ENCODE results near the gene OR5AP2.
"Not testable (repeated sequence)": the region's sequence is repeated elsewhere in the genome, so short reads cannot be mapped to it uniquely, and the experiment has no call there.

OR5AP2 gene

GRCh38 chr11:56642339-56642738 is at the start of gene OR5AP2:
Gene OR5AP2 (minus strand): TSS chr11:56642439. CDS start chr11:56642439, 0 bp downstream.
- DNase-seq: no peak
- H3K4me3 Mint-ChIP-seq: no peak within 1 kb of the TSS
- H3K27ac Mint-ChIP-seq: no peak within 1 kb of the TSS
- H3K4me1 Mint-ChIP-seq: no peaks in the 10 kb centered on the region
- H3K9me3 Mint-ChIP-seq: peaks cover 7% of the 10 kb centered on the region
- no peaks in the 10 kb centered on the region for H3K36me3 Mint-ChIP-seq
- no peaks in the 10 kb centered on the region for H3K27me3 Mint-ChIP-seq
- CTCF ChIA-PET: no interaction called here

GRCh38 chr11:56691179-56691578 is 48.9 kb upstream of the OR5AP2 start:
- H3K36me3 Mint-ChIP-seq, DNase-seq, H3K4me1 Mint-ChIP-seq, H3K9me3 Mint-ChIP-seq, H3K27me3 Mint-ChIP-seq, CTCF ChIA-PET, H3K27ac Mint-ChIP-seq, H3K4me3 Mint-ChIP-seq: not testable (repeated sequence)

DNA sequence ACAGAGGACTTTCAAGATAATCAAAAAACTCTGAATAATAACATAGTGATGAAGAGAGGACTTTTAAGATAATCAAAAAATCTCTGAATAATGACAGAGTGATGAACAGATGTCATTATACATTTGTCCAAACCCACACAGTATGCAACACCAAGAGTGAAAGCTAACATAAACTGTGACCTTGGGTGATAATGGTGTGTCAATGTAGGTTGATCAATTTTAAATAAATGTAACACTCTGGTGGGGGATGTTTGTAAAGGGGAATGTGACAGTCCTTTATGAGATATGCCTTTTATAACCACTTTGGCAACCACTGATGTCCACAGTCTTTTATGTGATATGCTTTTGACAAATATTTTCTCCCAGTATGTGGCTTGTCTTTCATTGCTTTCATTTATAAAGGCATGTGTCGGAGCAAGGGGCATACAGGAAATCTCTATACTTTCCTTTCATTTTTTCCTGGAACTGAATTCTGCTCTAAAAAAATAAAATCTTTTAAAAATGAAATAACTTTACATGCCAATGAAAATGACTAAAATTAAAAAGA is 46.4 kb upstream of the OR5AP2 start:
- Mint-ChIP-seq H3K9me3 (peaks cover 3% of the 10 kb centered on the region), H3K4me1 (no peaks in the 10 kb centered on the region)

DNA sequence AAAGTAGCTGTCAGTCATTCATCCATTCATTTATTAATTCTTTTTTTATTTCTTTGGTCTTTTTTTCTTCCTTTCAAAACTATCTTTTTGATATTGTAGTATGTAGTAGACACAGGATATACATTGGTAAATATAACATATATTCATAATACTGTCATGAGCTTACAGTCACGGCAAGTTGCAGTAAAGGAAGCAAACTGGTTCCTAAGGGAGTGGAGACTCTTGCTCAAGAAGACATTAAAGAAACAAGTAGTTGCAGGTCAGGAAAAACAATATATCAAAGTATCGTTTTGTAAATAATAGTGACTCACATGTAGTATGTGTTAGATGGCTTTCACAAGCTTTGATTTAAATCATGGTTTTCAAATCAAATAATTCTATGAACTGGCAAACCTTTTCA is 28.7 kb upstream of the OR5AP2 start:
- no peaks in the 10 kb centered on the region for H3K4me1 Mint-ChIP-seq
- DNase-seq: no peak
- CTCF ChIA-PET: no interaction called here
- H3K36me3 Mint-ChIP-seq: no peaks in the 10 kb centered on the region
- H3K27me3 Mint-ChIP-seq: no peaks in the 10 kb centered on the region
- no peak overlapping the region for H3K4me3 Mint-ChIP-seq
- no peak overlapping the region for H3K27ac Mint-ChIP-seq
- H3K9me3 Mint-ChIP-seq: peaks cover 2% of the 10 kb centered on the region

More for the DNA sequence above, 46.4 kb upstream of the OR5AP2 start:
- CTCF ChIA-PET: no interaction called here
- no peaks in the 10 kb centered on the region for H3K36me3 Mint-ChIP-seq
- no peaks in the 10 kb centered on the region for H3K27me3 Mint-ChIP-seq
- DNase-seq: no peak
- no peak overlapping the region for H3K4me3 Mint-ChIP-seq
- no peak overlapping the region for H3K27ac Mint-ChIP-seq

- no peak for DNase-seq
- no peaks in the 10 kb centered on the region for H3K27me3 Mint-ChIP-seq
- H3K27ac Mint-ChIP-seq: no peak within 1 kb of the TSS
- H3K36me3 Mint-ChIP-seq: no peaks in the 10 kb centered on the region
- no peak within 1 kb of the TSS for H3K4me3 Mint-ChIP-seq
- CTCF ChIA-PET: no interaction called here
- peaks cover 4% of the 10 kb centered on the region for H3K9me3 Mint-ChIP-seq
- H3K4me1 Mint-ChIP-seq: no peaks in the 10 kb centered on the region
Measured at GRCh38 chr11:56663386-56663785, 21.1 kb upstream of the OR5AP2 start, which contains the start of gene OR5AR1. Gene OR5AR1 (plus strand): TSS chr11:56663686. CDS start chr11:56663686, 0 bp downstream.

- no peak overlapping the region for H3K27ac Mint-ChIP-seq
- peaks cover 12% of the 10 kb centered on the region for H3K9me3 Mint-ChIP-seq
- no peaks in the 10 kb centered on the region for H3K27me3 Mint-ChIP-seq
- H3K4me3 Mint-ChIP-seq: no peak overlapping the region
- H3K36me3 Mint-ChIP-seq: no peaks in the 10 kb centered on the region
- CTCF ChIA-PET: no interaction called here
- DNase-seq: no peak
- no peaks in the 10 kb centered on the region for H3K4me1 Mint-ChIP-seq
Measured at GRCh38 chr11:56659755-56660154, 17.5 kb upstream of the OR5AP2 start.

- Mint-ChIP-seq H3K4me3 (no peak overlapping the region), H3K4me1 (no peaks in the 10 kb centered on the region), H3K36me3 (no peaks in the 10 kb centered on the region), H3K27me3 (no peaks in the 10 kb centered on the region), H3K9me3 (peaks cover 7% of the 10 kb centered on the region), H3K27ac (no peak overlapping the region)
- CTCF ChIA-PET: no interaction called here
- no peak for DNase-seq
Measured at GRCh38 chr11:56637500-56637899, 4.7 kb downstream of the OR5AP2 start.

- no peak overlapping the region for H3K4me3 Mint-ChIP-seq
Measured at GRCh38 chr11:56636861-56637260, 5.4 kb downstream of the OR5AP2 start.

DNA sequence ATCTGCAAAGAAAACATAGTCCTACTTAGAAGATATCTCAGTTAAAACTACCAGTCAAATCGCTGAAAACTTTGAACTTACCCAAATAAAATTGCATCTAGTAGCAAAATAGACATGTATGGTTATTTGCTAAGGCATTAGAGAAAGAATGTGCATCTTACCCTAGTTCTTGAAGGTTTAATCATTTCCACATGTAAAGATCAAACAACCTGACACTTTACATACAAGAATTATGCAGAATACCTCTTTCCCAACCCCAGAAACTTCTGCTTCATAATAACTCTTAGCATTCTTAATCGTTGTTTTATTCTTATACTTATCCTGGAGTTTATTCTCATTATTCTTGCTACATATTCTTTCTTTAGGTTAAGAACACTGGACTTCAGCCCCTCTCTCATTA is 9.9 kb downstream of the OR5AP2 start:
- H3K4me1 Mint-ChIP-seq: no peaks in the 10 kb centered on the region
- DNase-seq: no peak
- no peak overlapping the region for H3K4me3 Mint-ChIP-seq
- no peaks in the 10 kb centered on the region for H3K36me3 Mint-ChIP-seq
- no peak overlapping the region for H3K27ac Mint-ChIP-seq
- CTCF ChIA-PET: no interaction called here
- no peaks in the 10 kb centered on the region for H3K27me3 Mint-ChIP-seq
- H3K9me3 Mint-ChIP-seq: no peaks in the 10 kb centered on the region

More at GRCh38 chr11:56636861-56637260, 5.4 kb downstream of the OR5AP2 start:
- CTCF ChIA-PET: no interaction called here
- no peak overlapping the region for H3K27ac Mint-ChIP-seq
- H3K9me3 Mint-ChIP-seq: peaks cover 3% of the 10 kb centered on the region
- DNase-seq: no peak
- H3K27me3 Mint-ChIP-seq: no peaks in the 10 kb centered on the region
- H3K36me3 Mint-ChIP-seq: no peaks in the 10 kb centered on the region
- no peaks in the 10 kb centered on the region for H3K4me1 Mint-ChIP-seq

GRCh38 chr11:56625946-56626345 is 16.3 kb downstream of the OR5AP2 start:
- no peak overlapping the region for H3K4me3 Mint-ChIP-seq
- CTCF ChIA-PET: interaction anchor here (1.1 to 2.4 kb wide), 2 partner anchors 157 to 624 kb away, joined by 3 to 7 read pairs; no protein-coding TSS in a partner anchor
- H3K27ac Mint-ChIP-seq: no peak overlapping the region
- no peaks in the 10 kb centered on the region for H3K36me3 Mint-ChIP-seq
- no peaks in the 10 kb centered on the region for H3K4me1 Mint-ChIP-seq
- no peaks in the 10 kb centered on the region for H3K27me3 Mint-ChIP-seq
- no peak for DNase-seq
- no peaks in the 10 kb centered on the region for H3K9me3 Mint-ChIP-seq

DNA sequence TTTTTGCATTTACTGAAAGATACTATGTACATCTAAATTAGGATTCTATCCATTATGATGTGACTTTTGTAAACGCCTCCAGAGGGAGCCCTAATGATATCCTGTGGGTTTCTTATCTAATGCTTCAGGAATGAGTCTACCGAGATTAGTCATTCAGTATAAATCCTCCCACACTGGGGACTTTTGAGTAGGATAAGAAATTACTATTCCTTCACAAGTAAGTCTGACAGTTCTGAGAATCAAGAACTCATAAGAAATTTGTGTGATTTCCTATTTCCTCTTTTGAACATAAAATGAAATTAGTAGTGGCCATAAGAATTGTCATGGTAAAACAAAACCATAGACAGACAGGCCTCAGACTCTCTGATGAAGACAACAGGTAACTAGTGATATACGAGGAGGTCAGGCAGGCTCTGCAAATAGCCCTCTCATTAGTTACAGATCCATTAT is 17.6 kb downstream of the OR5AP2 start:
- H3K4me3 Mint-ChIP-seq: no peak overlapping the region
- no peaks in the 10 kb centered on the region for H3K4me1 Mint-ChIP-seq
- H3K27me3 Mint-ChIP-seq: no peaks in the 10 kb centered on the region
- no peak overlapping the region for H3K27ac Mint-ChIP-seq
- no peaks in the 10 kb centered on the region for H3K36me3 Mint-ChIP-seq
- no peak for DNase-seq
- peaks cover 5% of the 10 kb centered on the region for H3K9me3 Mint-ChIP-seq
- CTCF ChIA-PET: interaction anchor here (2.4 kb wide), 1 partner anchor 158 kb away, joined by 7 read pairs; no protein-coding TSS in a partner anchor

DNA sequence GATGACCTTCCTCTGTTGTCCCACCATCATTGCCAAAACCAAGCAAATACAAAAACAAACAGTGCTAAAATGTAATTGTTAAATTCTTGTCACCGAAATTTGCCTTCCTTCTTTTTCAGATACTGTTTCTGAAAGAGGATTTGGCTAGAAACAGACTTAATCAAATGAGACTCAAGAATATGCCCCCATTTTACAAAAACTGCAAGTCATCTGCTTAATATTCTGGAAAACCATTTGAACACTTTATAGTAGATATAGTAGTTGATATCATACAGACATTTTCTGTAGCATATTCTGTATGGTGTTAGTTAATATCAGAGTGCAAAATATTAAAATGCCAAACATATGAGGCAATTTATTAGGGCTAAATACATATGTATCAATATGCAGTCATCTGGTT is 31.1 kb downstream of the OR5AP2 start:
- CTCF ChIA-PET: no interaction called here
- Mint-ChIP-seq H3K27me3 (no peaks in the 10 kb centered on the region), H3K4me3 (no peak overlapping the region), H3K4me1 (no peaks in the 10 kb centered on the region), H3K9me3 (peaks cover 2% of the 10 kb centered on the region), H3K36me3 (no peaks in the 10 kb centered on the region), H3K27ac (no peak overlapping the region)
- no peak for DNase-seq

DNA sequence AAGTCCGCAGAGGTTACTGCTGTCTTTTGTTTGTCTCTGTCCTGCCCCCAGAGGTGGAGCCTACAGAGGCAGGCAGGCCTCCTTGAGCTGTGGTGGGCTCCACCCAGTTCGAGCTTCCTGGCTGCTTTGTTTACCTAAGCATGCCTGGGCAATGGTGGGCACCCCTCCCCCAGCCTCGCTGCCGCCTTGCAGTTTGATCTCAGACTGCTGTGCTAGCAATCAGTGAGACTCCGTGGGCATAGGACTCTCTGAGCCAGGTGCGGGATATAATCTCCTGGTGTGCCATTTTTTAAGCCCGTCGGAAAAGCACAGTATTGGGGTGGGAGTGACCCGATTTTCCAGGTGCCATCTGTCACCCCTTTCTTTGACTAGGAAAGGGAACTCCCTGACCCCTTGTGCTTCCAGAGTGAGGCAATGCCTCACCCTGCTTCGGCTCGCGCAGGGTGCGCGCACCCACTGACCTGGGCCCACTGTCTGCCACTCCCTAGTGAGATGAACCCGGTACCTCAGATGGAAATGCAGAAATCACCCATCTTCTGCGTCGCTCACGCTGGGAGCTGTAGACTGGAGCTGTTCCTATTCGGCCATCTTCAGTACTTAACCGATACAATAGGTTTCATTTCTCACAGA is 50.0 kb downstream of the OR5AP2 start:
- H3K4me3 Mint-ChIP-seq, H3K4me1 Mint-ChIP-seq, H3K27ac Mint-ChIP-seq, DNase-seq, CTCF ChIA-PET, H3K36me3 Mint-ChIP-seq, H3K27me3 Mint-ChIP-seq: not testable (repeated sequence)
- peaks cover 13% of the 10 kb centered on the region for H3K9me3 Mint-ChIP-seq

Data from activated naive CD4-positive, alpha-beta T cell treated with anti-CD3 and anti-CD28 coated beads, Interleukin-2, amount 10 ng/mL, durations not matched to agents 7 days and 5 days (primary cell).